Left lobe of liver (tissue), 2 donors: ENCODE data around the gene ZNF467. TPM values are rescaled to one million over a fixed set of nuclear protein-coding genes. Genes with fewer than 3 reads are reported as not detected.

ENCODE experiments used
- ATAC-seq: fragments of 200-7000 bp; cut with Tn5 transposase; one replicate; pipeline ENCODE4 v1.9.1; 2020; ENCODE audit warnings: mild to moderate bottlenecking, moderate library complexity
- DNase-seq: peaks from one replicate; pipeline ENCODE4 v3.0.0-alpha.2; 2020; ENCODE audit warnings: low spot score
- total RNA-seq: library from RNA; stranded (reverse); gene quantifications from one replicate; pipeline ENCODE4 v1.2.1, GENCODE V29; 2021
- donor health status: DM: no; HTN: no; CAD: no; lungs with moderate emphysema.
- donor health status: DM: no; HTN: yes; CAD: no.

ZNF467 gene
- total RNA-seq, 1 donor from 2014 or later, result 18.9 TPM

GRCh38 chr7:149787428-149788299 lies 14.3 kb upstream of the ZNF467 start:
- DNase-seq (no peak), ATAC-seq (no peak)

DNA sequence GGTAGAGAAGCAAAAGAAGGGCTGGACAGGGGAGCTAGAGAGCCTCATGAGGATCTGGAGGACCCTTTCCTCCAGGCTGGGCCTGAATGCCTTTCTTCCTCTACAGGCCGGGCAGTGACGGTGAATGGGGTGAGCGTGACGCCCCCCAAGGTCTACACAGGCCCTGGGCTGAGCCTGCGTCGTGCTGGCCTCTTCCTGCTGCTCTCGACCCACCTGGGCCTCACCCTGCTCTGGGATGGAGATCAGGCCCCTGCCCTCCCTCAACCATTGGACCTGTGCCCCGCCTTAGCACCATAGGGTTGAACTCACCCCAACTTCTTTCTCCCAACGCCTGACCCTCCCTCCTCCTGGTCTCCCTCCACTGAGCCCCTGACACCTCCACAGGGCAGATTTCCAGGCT lies 12.6 kb upstream of the ZNF467 start:
- ATAC-seq (no peak), DNase-seq (no peak)

GRCh38 chr7:149785402-149785801 lies 12.0 kb upstream of the ZNF467 start:
- DNase-seq (no peak), ATAC-seq (no peak)

DNA sequence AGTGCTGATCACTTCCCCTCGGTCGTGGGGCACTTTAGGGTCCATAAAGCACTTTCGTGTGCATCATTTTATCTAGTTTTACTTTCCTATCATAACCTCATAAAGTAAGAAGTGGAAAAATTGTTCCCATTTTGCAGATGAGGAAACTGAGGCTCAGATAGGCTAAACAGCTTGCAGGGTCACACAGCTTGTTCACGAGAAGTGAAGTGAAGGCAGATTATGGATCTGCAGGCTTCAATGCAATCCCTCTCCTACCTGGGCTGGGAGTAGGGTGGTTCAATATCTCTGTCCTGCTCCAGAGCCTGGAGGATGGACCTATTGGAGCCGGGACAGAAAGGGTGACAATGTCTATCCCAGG lies 10.8 kb upstream of the ZNF467 start:
- DNase-seq, result no peak
- no peak for ATAC-seq

DNA sequence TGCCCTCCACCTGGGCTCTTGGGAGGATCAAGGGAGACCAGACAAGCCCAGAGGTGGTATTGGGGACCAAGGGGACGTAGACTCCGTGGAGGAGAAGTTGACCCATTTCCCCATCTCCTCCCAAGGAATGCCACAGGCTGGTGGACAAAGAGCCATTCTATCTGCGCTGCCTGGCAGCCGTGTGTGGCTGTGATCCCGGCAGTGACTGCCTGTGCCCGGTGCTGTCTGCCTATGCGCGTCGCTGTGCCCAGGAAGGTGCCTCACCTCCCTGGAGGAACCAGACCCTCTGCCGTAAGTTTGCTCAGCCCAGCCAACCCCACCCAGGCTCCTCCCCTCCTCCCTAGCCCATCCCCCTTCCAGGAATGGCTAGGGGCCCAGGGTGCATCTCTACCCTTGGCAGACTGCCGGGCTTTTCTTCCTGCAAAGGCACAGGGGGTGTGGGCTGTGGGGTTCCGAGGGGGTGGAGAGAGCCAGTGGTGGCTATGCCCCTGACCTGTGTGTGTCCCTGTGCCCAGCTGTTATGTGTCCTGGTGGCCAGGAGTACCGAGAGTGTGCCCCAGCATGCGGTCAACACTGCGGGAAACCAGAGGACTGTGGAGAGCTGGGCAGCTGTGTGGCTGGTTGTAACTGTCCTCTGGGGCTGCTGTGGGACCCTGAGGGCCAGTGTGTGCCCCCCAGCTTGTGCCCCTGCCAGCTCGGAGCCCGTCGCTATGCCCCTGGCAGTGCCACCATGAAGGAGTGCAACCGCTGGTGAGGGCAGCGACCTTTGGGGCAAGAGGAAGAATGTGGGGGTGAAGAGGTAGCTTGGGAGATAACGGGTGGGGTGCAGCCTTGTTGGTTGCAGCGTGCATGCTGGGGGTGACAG lies 10.2 kb upstream of the ZNF467 start:
- ATAC-seq (no peak), DNase-seq (no peak)

GRCh38 chr7:149782682-149783345 lies 9.4 kb upstream of the ZNF467 start:
- no peak for ATAC-seq

DNA sequence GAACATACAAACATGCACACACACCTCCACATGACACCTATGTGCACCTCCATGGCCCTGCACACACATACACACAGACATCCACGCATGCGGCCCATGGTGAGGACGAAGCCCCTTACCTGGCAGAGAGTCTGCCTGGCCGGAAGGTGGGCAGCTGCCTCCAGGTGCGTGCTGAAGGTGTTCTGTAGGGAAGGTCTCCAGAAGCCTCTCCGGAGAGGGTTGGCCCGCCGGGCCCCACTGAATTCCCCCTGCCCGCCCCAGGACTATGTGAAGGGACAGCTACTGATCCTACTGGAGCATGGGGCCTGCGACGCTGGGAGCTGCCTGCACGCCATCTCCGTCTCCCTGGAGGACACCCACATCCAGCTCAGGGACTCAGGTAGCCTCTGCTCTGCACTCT lies 8.5 kb upstream of the ZNF467 start:
- ATAC-seq, result no peak
- DNase-seq, result no peak

More at GRCh38 chr7:149782682-149783345, 9.4 kb upstream of the ZNF467 start:
- DNase-seq, result no peak

DNA sequence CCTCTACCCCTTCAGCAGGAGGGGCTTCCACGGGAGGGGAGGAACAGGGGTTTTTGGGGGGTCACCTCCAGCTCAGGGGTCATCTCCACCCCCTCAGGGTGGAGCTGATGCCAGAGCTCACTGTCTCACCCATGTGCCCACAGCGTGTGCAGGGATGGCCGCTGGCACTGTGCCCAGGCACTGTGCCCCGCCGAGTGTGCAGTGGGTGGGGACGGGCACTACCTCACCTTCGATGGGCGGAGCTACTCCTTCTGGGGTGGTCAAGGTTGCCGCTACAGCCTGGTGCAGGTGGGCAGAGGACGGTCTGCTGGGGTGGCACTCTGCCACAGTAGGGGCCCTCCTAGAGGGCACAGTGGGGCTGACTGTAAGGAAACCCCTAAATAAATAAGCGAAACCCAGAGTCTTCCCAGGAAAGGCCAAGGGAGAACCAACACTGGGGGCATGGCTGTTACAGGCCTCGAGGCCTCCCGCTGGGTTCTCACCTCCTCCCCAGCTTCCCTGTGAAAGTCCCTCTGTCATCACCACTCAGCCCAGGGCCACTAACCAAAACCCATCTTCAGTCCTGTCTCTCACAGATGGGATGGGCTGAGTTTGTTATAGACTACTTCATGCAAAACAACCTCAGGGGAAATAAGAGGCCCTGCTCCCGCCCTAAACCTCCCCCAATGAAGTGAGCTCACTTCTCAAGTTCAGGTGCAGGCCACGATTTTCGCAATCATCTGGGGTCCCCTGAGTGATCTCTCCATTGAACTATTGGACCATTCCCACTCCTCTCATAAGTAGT lies 7.4 kb upstream of the ZNF467 start:
- no peak for ATAC-seq
- DNase-seq, result no peak

DNA sequence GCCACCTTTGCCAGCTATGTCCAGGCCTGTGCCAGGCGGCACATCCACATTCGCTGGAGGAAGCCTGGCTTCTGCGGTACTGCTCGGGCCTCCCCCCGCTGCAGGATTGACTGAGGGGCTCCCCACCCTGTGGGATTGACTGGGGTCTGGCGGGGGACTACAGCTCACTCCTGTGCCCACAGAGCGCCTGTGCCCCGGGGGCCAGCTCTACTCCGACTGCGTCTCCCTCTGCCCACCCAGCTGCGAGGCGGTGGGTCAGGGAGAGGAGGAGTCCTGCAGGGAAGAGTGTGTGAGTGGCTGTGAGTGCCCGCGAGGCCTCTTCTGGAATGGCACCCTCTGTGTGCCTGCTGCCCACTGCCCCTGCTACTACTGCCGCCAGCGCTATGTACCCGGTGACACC lies 6.7 kb upstream of the ZNF467 start:
- ATAC-seq (no peak), DNase-seq (no peak)

GRCh38 chr7:149779502-149779805 lies 6.1 kb upstream of the ZNF467 start:
- ATAC-seq, result no peak
- DNase-seq, result no peak

DNA sequence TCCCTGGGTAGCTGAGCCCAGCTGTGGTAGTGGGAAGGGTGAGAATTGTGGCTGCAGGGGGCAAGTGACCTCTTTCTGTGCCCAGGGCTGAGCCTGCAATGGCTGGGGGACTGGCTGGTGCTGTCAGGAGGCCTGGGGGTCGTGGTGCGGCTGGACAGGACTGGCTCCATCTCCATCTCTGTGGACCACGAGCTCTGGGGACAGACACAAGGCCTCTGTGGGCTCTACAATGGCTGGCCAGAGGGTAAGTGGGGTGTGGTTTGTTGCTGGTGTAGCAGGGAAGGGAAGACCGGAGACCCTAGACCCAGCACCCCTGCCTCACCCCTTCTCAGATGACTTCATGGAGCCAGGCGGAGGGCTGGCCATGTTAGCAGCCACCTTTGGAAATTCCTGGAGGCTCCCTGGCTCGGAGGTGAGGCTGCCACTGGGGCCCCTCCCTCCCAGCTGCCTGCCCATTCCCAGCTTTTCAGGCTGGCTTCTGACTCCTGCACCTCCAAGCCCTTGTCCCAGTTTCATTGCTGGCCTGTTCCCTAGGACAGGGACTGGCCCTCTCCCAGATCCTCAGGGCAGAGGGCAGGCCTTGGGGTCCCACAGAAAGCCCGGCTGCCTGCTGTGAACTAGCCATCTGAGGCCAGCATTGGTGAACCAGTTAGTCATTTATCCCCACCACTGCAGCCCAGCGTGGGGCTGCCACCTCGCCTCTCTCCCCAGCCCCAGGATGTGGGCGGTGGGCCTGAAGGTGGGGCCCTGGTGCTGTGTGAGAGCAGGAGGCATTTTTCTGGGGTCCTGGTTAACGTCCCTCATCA lies 5.5 kb upstream of the ZNF467 start:
- ATAC-seq (no peak), DNase-seq (no peak)

DNA sequence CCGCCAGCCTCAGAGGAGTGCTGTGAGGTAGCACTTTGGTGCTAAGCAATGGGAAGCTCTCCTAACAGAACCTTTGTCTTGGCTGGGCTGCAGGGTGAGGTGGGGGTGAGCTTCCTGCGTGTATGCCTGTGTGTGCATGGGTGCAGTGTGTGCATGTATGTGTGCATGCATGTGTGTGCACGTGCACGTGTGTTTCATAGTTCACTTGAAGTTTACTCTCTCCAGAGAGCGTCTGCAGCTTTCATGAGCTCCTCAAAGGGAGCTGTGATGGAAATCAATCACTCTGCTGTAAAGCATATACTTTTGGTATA lies 4.9 kb upstream of the ZNF467 start:
- ATAC-seq (no peak), DNase-seq (no peak)

- ATAC-seq (no peak), DNase-seq (no peak)
Measured at GRCh38 chr7:149777551-149778326, 4.4 kb upstream of the ZNF467 start.

GRCh38 chr7:149776848-149777407 lies 3.5 kb upstream of the ZNF467 start:
- ATAC-seq, result peak; percentile 17
- DNase-seq, result no peak

- DNase-seq (peak; percentile 70), ATAC-seq (no peak)
Measured at GRCh38 chr7:149776289-149776688, 2.9 kb upstream of the ZNF467 start.

GRCh38 chr7:149775176-149775556 lies 1.8 kb upstream of the ZNF467 start:
- no peak for ATAC-seq
- no peak for DNase-seq

DNA sequence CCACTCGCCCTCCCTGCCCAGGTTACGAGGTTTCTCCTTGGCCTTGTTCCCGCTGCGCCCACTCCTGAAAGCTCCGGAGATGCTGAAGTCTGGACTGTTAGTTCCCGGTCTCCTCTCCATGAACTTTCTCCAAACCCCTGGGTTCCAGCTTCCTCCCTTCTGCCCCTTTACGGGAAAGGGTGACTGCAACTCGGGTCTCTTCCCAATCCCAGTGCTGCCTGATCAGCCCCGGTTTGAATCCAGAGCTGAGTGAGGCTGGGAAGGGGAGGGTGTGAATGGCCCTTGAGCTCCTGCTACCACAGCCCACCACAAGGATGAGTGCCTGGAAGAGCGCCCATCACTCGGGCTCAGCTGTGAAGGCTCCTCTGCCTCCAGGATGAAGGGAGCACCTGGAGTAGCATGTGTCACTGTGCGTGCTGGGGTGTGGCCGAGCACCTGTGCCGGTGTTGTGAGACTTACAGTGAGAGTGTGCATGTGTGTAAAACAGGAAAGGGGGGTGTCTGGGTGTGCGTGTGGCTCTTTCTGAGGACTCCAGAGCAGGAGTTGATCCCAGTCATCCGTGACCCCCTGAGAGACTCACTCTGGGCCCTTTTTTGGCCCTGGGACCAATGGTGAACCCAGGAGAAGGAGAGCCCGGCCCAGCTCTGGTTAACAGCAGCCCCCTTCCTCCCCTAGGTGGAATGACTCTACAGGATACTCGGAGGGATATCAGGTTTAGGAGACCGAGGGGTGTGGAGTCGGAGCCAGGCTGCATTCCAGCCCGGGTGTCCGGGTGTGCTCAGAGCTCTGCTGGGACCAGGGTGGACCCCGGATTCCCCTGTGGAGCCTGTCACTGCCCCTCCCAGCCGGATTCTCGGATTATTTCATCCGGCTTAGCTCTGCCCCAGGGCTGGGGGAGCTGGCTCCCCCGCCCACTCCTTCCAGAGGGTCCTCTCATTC lies 1.1 kb upstream of the ZNF467 start:
- DNase-seq (no peak), ATAC-seq (no peak)

DNA sequence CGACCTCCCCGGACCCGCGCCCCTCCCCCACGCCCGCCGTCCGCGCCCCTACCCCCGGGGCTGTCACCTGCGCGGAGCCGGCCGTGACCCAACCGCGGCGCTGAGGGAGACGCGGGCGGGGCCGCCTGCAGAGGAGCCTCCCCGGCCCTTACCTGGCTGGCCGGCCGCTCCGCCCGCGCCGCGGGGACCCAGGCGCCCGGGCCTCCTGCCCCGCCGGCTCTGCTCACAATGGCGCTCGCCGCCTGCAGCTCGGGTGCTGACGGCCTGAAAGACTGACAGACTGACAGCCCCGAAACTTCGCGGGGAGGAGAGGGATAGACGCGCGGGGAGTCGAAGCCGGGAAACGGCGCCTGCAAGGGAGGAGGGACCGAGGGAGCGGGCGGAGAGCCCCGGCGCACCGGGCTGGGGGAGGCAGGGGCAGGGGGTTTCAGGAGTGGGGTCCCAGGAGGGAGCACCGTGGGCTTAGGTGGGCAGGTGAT lies 393 bp downstream of the ZNF467 start:
- peak; percentile 4 for ATAC-seq
- DNase-seq, result no peak
